Vagina (tissue), 2 donors: ENCODE results near the gene HEPN1.

Source experiments
- CTCF ChIP-seq, 3 experiments: fragments of 450-650 bp in 2 of 3; fragments of 200-600 bp in 1 of 3; sonication (generic) in 1 of 3; IDR thresholded peaks; one replicate each; pipeline ENCODE4 v1.5.1; 2017 to 2019; ENCODE audit warnings: antibody characterized with exemption in 3 of 3, mild to moderate bottlenecking in 2 of 3, moderate library complexity in 2 of 3
- POLR2A ChIP-seq, 2 donors: fragments of 450-650 bp; IDR thresholded peaks; one replicate each; pipeline ENCODE4 v1.6.1; 2017; ENCODE audit warnings: antibody characterized with exemption in 2 of 2, mild to moderate bottlenecking in 2 of 2, moderate library complexity in 2 of 2
- POLR2AphosphoS5 ChIP-seq, 2 donors: sonication (generic); formaldehyde crosslinking; IDR thresholded peaks; one replicate each; pipeline ENCODE4 v1.9.0; 2017; ENCODE audit warnings: antibody characterized with exemption in 2 of 2, mild to moderate bottlenecking in 2 of 2, low read depth in 1 of 2; ENCODE audit not compliant: insufficient read depth in 1 of 2

GRCh38 chr11:124877631-124877909, 41.5 kb upstream of the HEPN1 start:
- no peak for TF ChIP-seq CTCF (IDR thresholded peaks at IDR 0.05)
- no peak for TF ChIP-seq POLR2A (IDR thresholded peaks at IDR 0.05)
- no peak for TF ChIP-seq POLR2AphosphoS5 (IDR thresholded peaks at IDR 0.05; ENCODE audit: insufficient read depth in 1 of 2, low read depth in 1 of 2)
